Mucosa of descending colon (tissue), 3 donors: Measurements from ENCODE around the gene GPR176. TPM values are rescaled to one million over a fixed set of nuclear protein-coding genes. Genes with fewer than 3 reads are reported as not detected.

Experiments used
- ATAC-seq: fragments of 200-7000 bp; cut with Tn5 transposase; one replicate; pipeline ENCODE4 v1.9.1; 2020; ENCODE audit warnings: mild to moderate bottlenecking, moderate library complexity
- DNase-seq, 3 donors: peaks; one replicate each; pipeline ENCODE4 v3.0.0-alpha.2; 2020
- H3K36me3 ChIP-seq: fragments of 200-600 bp; one replicate; pipeline ENCODE4 v1.8.0; 2021; ENCODE audit warnings: low read depth, mild to moderate bottlenecking
- H3K4me1 ChIP-seq: fragments of 200-600 bp; one replicate; pipeline ENCODE4 v1.8.0; 2021; ENCODE audit warnings: low read depth, mild to moderate bottlenecking
- H3K4me3 ChIP-seq: fragments of 200-600 bp; one replicate; pipeline ENCODE4 v1.8.0; 2021; ENCODE audit warnings: mild to moderate bottlenecking
- H3K9me3 ChIP-seq: fragments of 200-600 bp; one replicate; pipeline ENCODE4 v1.8.0; 2021; ENCODE audit warnings: mild to moderate bottlenecking
- CTCF ChIP-seq: fragments of 200-600 bp; IDR thresholded peaks from one replicate; pipeline ENCODE4 v1.8.0; 2022; ENCODE audit warnings: antibody characterized with exemption, mild to moderate bottlenecking
- intact Hi-C, 2 donors: fragments of 100-400 bp; cut with DNase I in 1 of 2; cut with micrococcal nuclease in 1 of 2; formaldehyde crosslinking; loops; one replicate each; pipeline versions ENCODE4 v1.11.0 to v1.11.1; 2022; cut with DNase I, micrococcal nuclease
- total RNA-seq, 3 donors: library from RNA; stranded (reverse); fragmentation: NEBNext Ultra II Directional in 2 of 3; extraction: Animal tissue kit (Norgen Biotek cat#: 25700) in 2 of 3; gene quantifications; one replicate each; pipeline versions ENCODE4 v1.2.1 to v1.2.4, GENCODE V29; 2021 to 2023
- donor health status: DM: no; HTN: no; CAD: no; lungs with moderate emphysema.
- donor health status: DM: no; HTN: no; CAD: no.
- donor health status: DM: no; HTN: yes; CAD: no.

GPR176 gene
- total RNA-seq, 3 donors from 2014 or later, result 0.32 to 4.9 (median 1.2) TPM

DNA sequence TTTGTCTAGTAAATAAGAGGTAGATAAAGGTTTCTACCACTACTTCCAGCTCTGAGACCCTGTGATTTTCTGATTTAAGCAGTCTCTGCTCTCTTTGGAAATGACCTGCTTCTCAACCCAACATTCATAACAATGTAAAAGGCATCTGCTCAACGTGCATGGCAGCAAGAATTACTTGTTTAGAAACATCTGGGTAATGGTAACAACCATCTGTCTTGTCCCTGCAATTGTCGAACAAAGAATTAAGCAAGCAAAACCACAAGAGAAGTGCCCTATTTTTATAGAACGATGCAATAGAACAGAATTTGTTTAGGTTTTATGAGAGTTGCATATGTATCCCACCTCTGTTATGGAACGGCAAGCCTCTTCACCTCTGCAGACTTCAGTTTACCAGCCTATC is 130.3 kb downstream of the GPR176 start:
- ATAC-seq (no peak), DNase-seq (no peak)
- no peaks in the 10 kb centered on the region for H3K36me3 ChIP-seq
- no peak for TF ChIP-seq CTCF
- H3K4me1 ChIP-seq, result peaks cover 3% of the 10 kb centered on the region
- no peaks in the 10 kb centered on the region for H3K9me3 ChIP-seq
- intact Hi-C loops, result no loop called here
- H3K4me3 ChIP-seq, result no peak overlapping the region

- no peak for TF ChIP-seq CTCF
- H3K4me1 ChIP-seq, result peaks cover 5% of the 10 kb centered on the region
- H3K4me3 ChIP-seq, result no peak overlapping the region
- no peak for DNase-seq
- H3K9me3 ChIP-seq, result no peaks in the 10 kb centered on the region
- intact Hi-C loops, result no loop called here
- H3K36me3 ChIP-seq, result no peaks in the 10 kb centered on the region
- ATAC-seq, result no peak
Measured at GRCh38 chr15:39788800-39789565, 131.1 kb downstream of the GPR176 start.

DNA sequence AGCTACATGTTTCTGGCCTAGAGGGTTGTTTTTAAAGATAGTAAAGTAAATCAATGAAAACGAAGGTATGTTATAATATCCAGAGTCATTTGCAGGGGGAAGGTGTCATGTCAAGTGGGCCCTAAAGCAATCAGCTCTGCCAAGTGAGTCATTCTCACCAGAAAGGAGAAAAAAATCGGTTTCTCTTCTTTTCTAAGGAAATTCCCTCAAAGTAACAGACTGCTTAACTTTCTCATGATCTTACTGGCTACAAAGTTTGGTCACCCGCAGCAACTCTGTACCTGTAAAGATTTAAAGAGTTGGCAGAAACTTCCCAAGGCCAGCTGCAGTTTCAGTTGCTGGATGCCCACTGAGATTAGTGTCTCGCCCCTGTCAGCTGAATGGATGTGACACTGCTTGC is 132.0 kb downstream of the GPR176 start:
- intact Hi-C loops, result no loop called here
- H3K9me3 ChIP-seq, result no peaks in the 10 kb centered on the region
- H3K4me1 ChIP-seq, result peaks cover 5% of the 10 kb centered on the region
- H3K36me3 ChIP-seq, result no peaks in the 10 kb centered on the region
- no peak overlapping the region for H3K4me3 ChIP-seq
- no peak for DNase-seq
- no peak for TF ChIP-seq CTCF
- no peak for ATAC-seq

- DNase-seq (no peak), ATAC-seq (no peak)
- H3K9me3 ChIP-seq, result no peaks in the 10 kb centered on the region
- no peaks in the 10 kb centered on the region for H3K36me3 ChIP-seq
- no peak for TF ChIP-seq CTCF
- no peak overlapping the region for H3K4me3 ChIP-seq
- intact Hi-C loops, result no loop called here
- H3K4me1 ChIP-seq, result peaks cover 5% of the 10 kb centered on the region
Measured at GRCh38 chr15:39787479-39787878, 132.6 kb downstream of the GPR176 start.

- intact Hi-C loops, result no loop called here
- Histone ChIP-seq H3K36me3 (no peaks in the 10 kb centered on the region), H3K4me1 (peaks cover 5% of the 10 kb centered on the region), H3K4me3 (no peak overlapping the region), H3K9me3 (no peaks in the 10 kb centered on the region)
- ATAC-seq (no peak), DNase-seq (no peak)
- TF ChIP-seq CTCF, result peak; percentile 29
Measured at GRCh38 chr15:39786447-39787056, 133.5 kb downstream of the GPR176 start.
